Muscle layer of colon (tissue), 2 donors: ENCODE data around the gene EXOC7.
A peak's percentile ranks its signal among the peaks of the same experiment; 100 is the strongest.
"Not testable (repeated sequence)": the region's sequence is repeated elsewhere in the genome, so short reads cannot be mapped to it uniquely, and the experiment has no call there.

ENCODE experiments used
- H3K27ac ChIP-seq: one replicate; pipeline ENCODE4 v1.7.0; 2013; ENCODE audit warnings: low read depth, mild to moderate bottlenecking, low read length, moderate library complexity
- H3K27me3 ChIP-seq, 2 donors: one replicate each; pipeline ENCODE4 v1.7.0; 2013; ENCODE audit warnings: low read length in 2 of 2, mild to moderate bottlenecking in 2 of 2; ENCODE audit not compliant: insufficient read depth in 2 of 2, control insufficient read depth in 1 of 2
- H3K36me3 ChIP-seq: one replicate; pipeline ENCODE4 v1.7.0; 2013; ENCODE audit warnings: mild to moderate bottlenecking, low read length; ENCODE audit not compliant: insufficient read depth
- H3K4me1 ChIP-seq: one replicate; pipeline ENCODE4 v1.7.0; 2013; ENCODE audit warnings: mild to moderate bottlenecking, low read length; ENCODE audit not compliant: insufficient read depth
- H3K4me3 ChIP-seq, 2 donors: one replicate each; pipeline ENCODE4 v1.7.0; 2013; ENCODE audit warnings: low read length in 2 of 2, low read depth in 1 of 2, mild to moderate bottlenecking in 1 of 2, moderate library complexity in 1 of 2
- H3K9ac ChIP-seq: one replicate; pipeline ENCODE4 v1.7.0; 2013; ENCODE audit warnings: low read length
- H3K9me3 ChIP-seq: one replicate; pipeline ENCODE4 v1.7.0; 2013; ENCODE audit warnings: mild to moderate bottlenecking, low read length
- donor health status: abdominal sarcoma.
- donor health status: Adenocarcinoma of cecum.

EXOC7 gene

GRCh38 chr17:76049836-76050537 is 53.6 kb downstream of the EXOC7 start:
- Histone ChIP-seq H3K4me3 (no peak overlapping the region), H3K36me3 (peaks cover 55% of the 10 kb centered on the region), H3K27ac (no peak overlapping the region)

GRCh38 chr17:76049239-76049638 is 54.3 kb downstream of the EXOC7 start:
- peaks cover 63% of the 10 kb centered on the region for H3K36me3 ChIP-seq
- H3K27me3 ChIP-seq: no peaks in the 10 kb centered on the region
- H3K4me1 ChIP-seq: peaks cover 8% of the 10 kb centered on the region
- no peak overlapping the region for H3K9ac ChIP-seq
- H3K27ac ChIP-seq: no peak overlapping the region
- H3K4me3 ChIP-seq: no peak overlapping the region
- no peaks in the 10 kb centered on the region for H3K9me3 ChIP-seq

More at GRCh38 chr17:76049836-76050537, 53.6 kb downstream of the EXOC7 start:
- Histone ChIP-seq H3K4me1 (peaks cover 8% of the 10 kb centered on the region), H3K27me3 (no peaks in the 10 kb centered on the region), H3K9me3 (no peaks in the 10 kb centered on the region), H3K9ac (no peak overlapping the region)

- no peaks in the 10 kb centered on the region for H3K9me3 ChIP-seq
- peaks cover 63% of the 10 kb centered on the region for H3K36me3 ChIP-seq
- H3K27ac ChIP-seq: no peak overlapping the region
- no peaks in the 10 kb centered on the region for H3K27me3 ChIP-seq
- H3K4me1 ChIP-seq: peaks cover 8% of the 10 kb centered on the region
- no peak overlapping the region for H3K4me3 ChIP-seq
- no peak overlapping the region for H3K9ac ChIP-seq
Measured at GRCh38 chr17:76048711-76049110, 54.9 kb downstream of the EXOC7 start.

- H3K36me3 ChIP-seq: peaks cover 69% of the 10 kb centered on the region
- H3K27ac ChIP-seq: peak overlapping the region; percentile 14
- H3K27me3 ChIP-seq: no peaks in the 10 kb centered on the region
- H3K4me1 ChIP-seq: peaks cover 8% of the 10 kb centered on the region
- no peaks in the 10 kb centered on the region for H3K9me3 ChIP-seq
- no peak overlapping the region for H3K9ac ChIP-seq
- H3K4me3 ChIP-seq: no peak overlapping the region
Measured at GRCh38 chr17:76048025-76048605, 55.5 kb downstream of the EXOC7 start.

GRCh38 chr17:76046064-76046463 is 57.5 kb downstream of the EXOC7 start:
- H3K27me3 ChIP-seq: no peaks in the 10 kb centered on the region

GRCh38 chr17:76044475-76045007 is 59.0 kb downstream of the EXOC7 start:
- not testable (repeated sequence) for H3K9me3 ChIP-seq, H3K4me3 ChIP-seq, H3K27ac ChIP-seq, H3K9ac ChIP-seq, H3K27me3 ChIP-seq
- Histone ChIP-seq H3K36me3 (peaks cover 93% of the 10 kb centered on the region), H3K4me1 (peaks cover 22% of the 10 kb centered on the region)

More at GRCh38 chr17:76046064-76046463, 57.5 kb downstream of the EXOC7 start:
- Histone ChIP-seq H3K9ac (no peak overlapping the region), H3K4me3 (no peak overlapping the region), H3K36me3 (peaks cover 88% of the 10 kb centered on the region), H3K4me1 (peaks cover 8% of the 10 kb centered on the region), H3K27ac (no peak overlapping the region), H3K9me3 (no peaks in the 10 kb centered on the region)

- peaks cover 31% of the 10 kb centered on the region for H3K4me1 ChIP-seq
- not testable (repeated sequence) for H3K9ac ChIP-seq, H3K4me3 ChIP-seq, H3K9me3 ChIP-seq, H3K27me3 ChIP-seq, H3K27ac ChIP-seq
- H3K36me3 ChIP-seq: peaks cover 80% of the 10 kb centered on the region
Measured at GRCh38 chr17:76042868-76043267, 60.7 kb downstream of the EXOC7 start.

- Histone ChIP-seq H3K4me3 (no peak overlapping the region), H3K36me3 (peaks cover 60% of the 10 kb centered on the region), H3K27ac (peak overlapping the region; percentile 92), H3K9me3 (no peaks in the 10 kb centered on the region), H3K27me3 (no peaks in the 10 kb centered on the region), H3K4me1 (peaks cover 52% of the 10 kb centered on the region), H3K9ac (no peak overlapping the region)
Measured at GRCh38 chr17:76040376-76040775, 63.2 kb downstream of the EXOC7 start.

- peak overlapping the region; percentile 92 for H3K27ac ChIP-seq
- H3K9ac ChIP-seq: no peak overlapping the region
Measured at GRCh38 chr17:76039121-76039520, 64.5 kb downstream of the EXOC7 start.

GRCh38 chr17:76038050-76038449 is 65.5 kb downstream of the EXOC7 start:
- H3K27ac ChIP-seq: peak overlapping the region; percentile 92
- H3K9ac ChIP-seq: no peak overlapping the region
- H3K27me3 ChIP-seq: no peaks in the 10 kb centered on the region
- H3K4me1 ChIP-seq: peaks cover 75% of the 10 kb centered on the region
- H3K4me3 ChIP-seq: no peak overlapping the region
- H3K36me3 ChIP-seq: peaks cover 37% of the 10 kb centered on the region
- no peaks in the 10 kb centered on the region for H3K9me3 ChIP-seq

More at GRCh38 chr17:76039121-76039520, 64.5 kb downstream of the EXOC7 start:
- Histone ChIP-seq H3K36me3 (peaks cover 48% of the 10 kb centered on the region), H3K9me3 (no peaks in the 10 kb centered on the region), H3K4me3 (no peak overlapping the region), H3K27me3 (no peaks in the 10 kb centered on the region), H3K4me1 (peaks cover 64% of the 10 kb centered on the region)

- no peaks in the 10 kb centered on the region for H3K27me3 ChIP-seq
- no peak overlapping the region for H3K9ac ChIP-seq
- H3K4me3 ChIP-seq: peak overlapping the region in 1 of 2 donors; percentile 22
- H3K9me3 ChIP-seq: no peaks in the 10 kb centered on the region
- H3K36me3 ChIP-seq: peaks cover 24% of the 10 kb centered on the region
- H3K4me1 ChIP-seq: peaks cover 80% of the 10 kb centered on the region
- H3K27ac ChIP-seq: peak overlapping the region; percentile 92
Measured at GRCh38 chr17:76036497-76037261, 66.9 kb downstream of the EXOC7 start.
